PC-3 (cell line): ENCODE data around the gene RPP21. TPM values are rescaled to one million over a fixed set of nuclear protein-coding genes. Genes with fewer than 3 reads are reported as not detected.

ENCODE experiments used
- ATAC-seq: fragments of 200-7000 bp; cut with Tn5 transposase; 2 replicates; pipeline ENCODE4 v1.9.1; 2020; ENCODE audit warnings: mild to moderate bottlenecking, moderate library complexity
- BruUV-seq: library from RNA; stranded (reverse); fragments of 400-500 nt; replicated peaks from 2 replicates; lab custom pipeline; 2021; lab: Mats Ljungman, UMichigan
- CTCF ChIA-PET: fragments of 300-600 bp; sonication (Branson Sonifier 250); formaldehyde crosslinking; loops from one replicate; lab custom pipeline; 2022; ENCODE audit warnings: antibody characterized with exemption; lab: Charles Lee
- POLR2A ChIA-PET: fragments of 300-600 bp; sonication (Branson Sonifier 250); formaldehyde crosslinking; loops from one replicate; lab custom pipeline; 2022; ENCODE audit warnings: antibody characterized with exemption; ENCODE audit not compliant: unreplicated experiment; lab: Charles Lee
- DNase-seq: peaks from one replicate; pipeline ENCODE4 v3.0.0-alpha.2; 2015
- H2AFZ ChIP-seq: fragments of 300-600 bp; sonication (generic); 2 replicates; pipeline ENCODE4 v1.6.0; 2016; ENCODE audit warnings: antibody characterized with exemption, low read length
- H3F3A ChIP-seq: fragments of 300-600 bp; sonication (generic); one replicate; pipeline ENCODE4 v1.6.0; 2017; ENCODE audit warnings: antibody characterized with exemption, low read length, control low read depth, mild to moderate bottlenecking; ENCODE audit not compliant: unreplicated experiment
- H3K27ac ChIP-seq: fragments of 300-600 bp; sonication (generic); 2 replicates; pipeline ENCODE4 v1.5.1; 2016; ENCODE audit warnings: mild to moderate bottlenecking, low read length
- H3K27me3 ChIP-seq: fragments of 300-600 bp; sonication (generic); 2 replicates; pipeline ENCODE4 v1.6.1; 2016; ENCODE audit warnings: low read length, mixed read lengths
- H3K36me3 ChIP-seq: fragments of 300-600 bp; sonication (generic); 2 replicates; pipeline ENCODE4 v1.6.1; 2016; ENCODE audit warnings: low read depth, mixed run types, low read length, mixed read lengths
- H3K4me1 ChIP-seq: fragments of 300-600 bp; sonication (generic); 2 replicates; pipeline ENCODE4 v1.5.1; 2016; ENCODE audit warnings: low read length; ENCODE audit not compliant: insufficient read depth
- H3K4me2 ChIP-seq: fragments of 300-600 bp; sonication (generic); 2 replicates; pipeline ENCODE4 v1.6.0; 2016; ENCODE audit warnings: low read length
- H3K4me3 ChIP-seq: fragments of 300-600 bp; sonication (generic); 2 replicates; pipeline ENCODE4 v1.5.1; 2016; ENCODE audit warnings: mild to moderate bottlenecking, low read length, mixed read lengths
- H3K79me2 ChIP-seq: fragments of 300-600 bp; sonication (generic); 2 replicates; pipeline ENCODE4 v1.6.1; 2017; ENCODE audit warnings: low read length, mixed read lengths
- H3K9ac ChIP-seq: fragments of 300-600 bp; sonication (generic); 2 replicates; pipeline ENCODE4 v1.6.0; 2016; ENCODE audit warnings: mild to moderate bottlenecking, low read length
- H3K9me2 ChIP-seq: fragments of 300-600 bp; sonication (generic); replicated peaks from 2 replicates; pipeline ENCODE4 v1.6.1; 2016; ENCODE audit warnings: mixed run types, low read length, mixed read lengths
- H3K9me3 ChIP-seq: fragments of 300-600 bp; sonication (generic); 2 replicates; pipeline ENCODE4 v1.6.1; 2016; ENCODE audit warnings: low read length, mixed read lengths
- H4K20me1 ChIP-seq: fragments of 300-600 bp; sonication (generic); 2 replicates; pipeline ENCODE4 v1.6.1; 2016; ENCODE audit warnings: low read length, mixed read lengths
- CTCF ChIP-seq: fragments of 300-600 bp; sonication (generic); conservative IDR thresholded peaks from 2 replicates; pipeline ENCODE4 v1.5.1; 2017; ENCODE audit warnings: antibody characterized with exemption, low read depth, mild to moderate bottlenecking, low read length
- EZH2 ChIP-seq: fragments of 300-600 bp; sonication (generic); IDR thresholded peaks from one replicate; pipeline ENCODE4 v1.6.1; 2017; ENCODE audit warnings: antibody characterized with exemption, mild to moderate bottlenecking, low read length; ENCODE audit not compliant: unreplicated experiment
- EZH2phosphoT487 ChIP-seq: fragments of 300-600 bp; sonication (generic); IDR thresholded peaks from 2 replicates; pipeline ENCODE4 v1.6.1; 2018; ENCODE audit warnings: mild to moderate bottlenecking, antibody characterized with exemption, low read length, borderline replicate concordance
- intact Hi-C: fragments of 100-400 bp; cut with micrococcal nuclease; formaldehyde crosslinking; loops from 2 replicates; pipeline ENCODE4 v1.9.0; 2023
- total RNA-seq: library from RNA; depleted of rRNA; stranded (reverse); fragments of >200 nt; gene quantifications from 2 replicates; pipeline ENCODE4 v1.2.3, GENCODE V29; 2014

Gene RPP21
- total RNA-seq, 1 experiment from 2014 or later = 161 TPM

GRCh38 chr6:30317913-30318589 lies 26.9 kb upstream of the RPP21 start:
- Histone ChIP-seq H3K27ac (no peak overlapping the region), H3K36me3 (peaks cover 37% of the 10 kb centered on the region), H3K4me3 (no peak overlapping the region), H3K9me3 (no peaks in the 10 kb centered on the region), H4K20me1 (peaks cover 47% of the 10 kb centered on the region), H3K4me1 (peaks cover 17% of the 10 kb centered on the region), H3K27me3 (no peaks in the 10 kb centered on the region), H3K4me2 (no peak overlapping the region), H3K9ac (no peak overlapping the region), H3K9me2 (no peaks in the 10 kb centered on the region), H2AFZ (no peak overlapping the region), H3F3A (no peaks in the 10 kb centered on the region), H3K79me2 (peaks cover 99% of the 10 kb centered on the region)
- no peak for DNase-seq
- POLR2A ChIA-PET = no interaction called here
- ATAC-seq = no peak
- BruUV-seq = no TSS peak
- TF ChIP-seq EZH2 (no peak), CTCF (no peak), EZH2phosphoT487 (no peak)
- CTCF ChIA-PET = no interaction called here
- intact Hi-C loops = no loop called here

- Histone ChIP-seq H3K4me2 (no peak overlapping the region), H3K4me3 (no peak overlapping the region), H3K9me3 (no peaks in the 10 kb centered on the region), H3K36me3 (peaks cover 24% of the 10 kb centered on the region), H3K27ac (no peak overlapping the region), H3K27me3 (no peaks in the 10 kb centered on the region), H3K9me2 (no peaks in the 10 kb centered on the region), H3K9ac (no peak overlapping the region), H3K79me2 (peaks cover 100% of the 10 kb centered on the region), H3F3A (no peaks in the 10 kb centered on the region), H2AFZ (no peak overlapping the region), H4K20me1 (peaks cover 52% of the 10 kb centered on the region), H3K4me1 (peaks cover 28% of the 10 kb centered on the region)
- intact Hi-C loops = no loop called here
- no peak for TF ChIP-seq CTCF
- TF ChIP-seq EZH2phosphoT487 = no peak
- no peak for TF ChIP-seq EZH2
- BruUV-seq = no TSS peak
- ATAC-seq (no peak), DNase-seq (no peak)
- CTCF ChIA-PET = no interaction called here
- POLR2A ChIA-PET = no interaction called here
Observed at GRCh38 chr6:30319146-30319835, 25.7 kb upstream of the RPP21 start.
